ENCODE measurements around the gene NDUFB11. TPM values are rescaled to one million over a fixed set of nuclear protein-coding genes. Genes with fewer than 3 reads are reported as not detected.

NDUFB11 gene
- total RNA-seq, 2 experiments from 2014 or later: 50.1 to 53.2 TPM

GRCh38 chrX:47189906-47190305 is 45.4 kb upstream of the NDUFB11 start:
- Mint-ChIP-seq H3K9me3 (no peaks in the 10 kb centered on the region), H3K4me1 (ENCODE audit: low read depth) (peaks cover 39% of the 10 kb centered on the region), H3K36me3 (ENCODE audit: low read depth) (peaks cover 23% of the 10 kb centered on the region), H3K27me3 (no peaks in the 10 kb centered on the region), H3K4me3 (no peak overlapping the region), H3K27ac (no peak overlapping the region)
- H3K36me3 ChIP-seq (ENCODE audit: insufficient read depth, low read length): peaks cover 13% of the 10 kb centered on the region
- H3K9me3 ChIP-seq (ENCODE audit: control insufficient read depth in 1 of 2, insufficient read depth in 1 of 2, low read length in 2 of 2): no peaks in the 10 kb centered on the region
- no peaks in the 10 kb centered on the region for H3K27me3 ChIP-seq (ENCODE audit: control insufficient read depth in 1 of 2, insufficient read depth in 2 of 2, low read length in 2 of 2)
- ATAC-seq (ENCODE audit: poor library complexity) (no peak), DNase-seq (no peak)
- H3K27ac ChIP-seq (ENCODE audit: low read depth in 1 of 2, low read length in 2 of 2): no peak overlapping the region
- TF ChIP-seq, protein P1, sequence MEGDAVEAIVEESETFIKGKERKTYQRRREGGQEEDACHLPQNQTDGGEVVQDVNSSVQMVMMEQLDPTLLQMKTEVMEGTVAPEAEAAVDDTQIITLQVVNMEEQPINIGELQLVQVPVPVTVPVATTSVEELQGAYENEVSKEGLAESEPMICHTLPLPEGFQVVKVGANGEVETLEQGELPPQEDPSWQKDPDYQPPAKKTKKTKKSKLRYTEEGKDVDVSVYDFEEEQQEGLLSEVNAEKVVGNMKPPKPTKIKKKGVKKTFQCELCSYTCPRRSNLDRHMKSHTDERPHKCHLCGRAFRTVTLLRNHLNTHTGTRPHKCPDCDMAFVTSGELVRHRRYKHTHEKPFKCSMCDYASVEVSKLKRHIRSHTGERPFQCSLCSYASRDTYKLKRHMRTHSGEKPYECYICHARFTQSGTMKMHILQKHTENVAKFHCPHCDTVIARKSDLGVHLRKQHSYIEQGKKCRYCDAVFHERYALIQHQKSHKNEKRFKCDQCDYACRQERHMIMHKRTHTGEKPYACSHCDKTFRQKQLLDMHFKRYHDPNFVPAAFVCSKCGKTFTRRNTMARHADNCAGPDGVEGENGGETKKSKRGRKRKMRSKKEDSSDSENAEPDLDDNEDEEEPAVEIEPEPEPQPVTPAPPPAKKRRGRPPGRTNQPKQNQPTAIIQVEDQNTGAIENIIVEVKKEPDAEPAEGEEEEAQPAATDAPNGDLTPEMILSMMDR (IDR thresholded peaks at IDR 0.05): no peak
- intact Hi-C loops (cut with DNase I, micrococcal nuclease): loop anchor here (1.0 to 10.0 kb wide), 6 partner anchors 43 to 835 kb away; partner anchors contain the start of genes RBM10 (in 1 of the 2) and ZNF41 (in 1 of the 2)
- CTCF ChIA-PET: interaction anchor here (1.2 to 3.9 kb wide), 3 partner anchors 45 to 194 kb away, joined by 3 to 12 read pairs (median 7); partner anchors contain the start of genes NDUFB11 and RBM10
- POLR2A ChIA-PET: interaction anchor here (2.1 to 2.4 kb wide), 2 partner anchors 28 to 334 kb away, joined by 9 to 22 read pairs; partner anchors contain the start of gene CDK16
- no peak overlapping the region for H3K4me3 ChIP-seq (ENCODE audit: low read length)
- peaks cover 36% of the 10 kb centered on the region for H3K4me1 ChIP-seq (ENCODE audit: insufficient read depth, low read length)

DNA sequence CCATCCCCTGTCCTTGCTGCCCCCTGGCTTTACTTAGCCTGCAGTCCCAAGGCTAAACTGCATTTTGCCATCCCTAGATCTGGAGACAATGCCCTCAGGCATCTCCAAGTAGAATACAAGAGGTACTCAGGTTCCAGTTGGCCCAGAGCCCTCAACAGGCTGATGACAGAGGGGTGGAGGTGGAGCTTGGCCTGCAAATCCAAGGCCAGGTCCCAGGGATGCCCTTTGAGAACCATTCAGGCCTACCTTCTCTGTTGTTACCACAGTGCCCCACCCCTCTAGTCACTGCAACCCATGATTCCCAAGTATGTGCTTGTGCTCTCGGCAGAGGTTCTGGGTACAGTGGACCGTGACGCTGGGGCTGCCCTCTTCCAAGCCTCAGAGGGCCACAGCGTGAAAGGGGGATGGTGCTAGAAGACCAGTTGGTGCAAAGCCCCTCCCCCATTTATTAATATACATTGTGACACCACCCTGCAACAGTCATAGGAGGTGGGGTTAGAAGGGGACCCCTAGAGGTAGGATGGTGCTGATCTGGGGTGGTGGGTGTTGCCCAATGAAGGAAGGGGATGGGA is 42.7 kb upstream of the NDUFB11 start:
- intact Hi-C loops (cut with DNase I, micrococcal nuclease): no loop called here
- no peak for DNase-seq
- ChIA-PET CTCF (interaction anchor here (0.6 to 3.9 kb wide), 2 partner anchors 20 to 197 kb away, joined by 3 to 12 read pairs; no protein-coding TSS in a partner anchor), POLR2A (no interaction called here)
- H3K4me1 ChIP-seq (ENCODE audit: insufficient read depth, low read length): peaks cover 18% of the 10 kb centered on the region
- no peaks in the 10 kb centered on the region for H3K27me3 ChIP-seq (ENCODE audit: control insufficient read depth in 1 of 2, insufficient read depth in 2 of 2, low read length in 2 of 2)
- no peak overlapping the region for H3K27ac Mint-ChIP-seq
- H3K4me1 Mint-ChIP-seq (ENCODE audit: low read depth): peaks cover 20% of the 10 kb centered on the region
- H3K27ac ChIP-seq (ENCODE audit: low read depth in 1 of 2, low read length in 2 of 2): no peak overlapping the region
- no peak for ATAC-seq (ENCODE audit: poor library complexity)
- H3K4me3 ChIP-seq (ENCODE audit: low read length): no peak overlapping the region
- H3K36me3 Mint-ChIP-seq (ENCODE audit: low read depth): peaks cover 25% of the 10 kb centered on the region
- H3K9me3 ChIP-seq (ENCODE audit: control insufficient read depth in 1 of 2, insufficient read depth in 1 of 2, low read length in 2 of 2): no peaks in the 10 kb centered on the region
- H3K4me3 Mint-ChIP-seq: no peak overlapping the region
- TF ChIP-seq, protein P1 (IDR thresholded peaks at IDR 0.05): no peak
- H3K36me3 ChIP-seq (ENCODE audit: insufficient read depth, low read length): peaks cover 25% of the 10 kb centered on the region
- H3K27me3 Mint-ChIP-seq: no peaks in the 10 kb centered on the region
- H3K9me3 Mint-ChIP-seq: no peaks in the 10 kb centered on the region

GRCh38 chrX:47186096-47186740 is 41.7 kb upstream of the NDUFB11 start:
- CTCF ChIA-PET: no interaction called here
- Histone ChIP-seq H3K4me3 (ENCODE audit: low read length) (no peak overlapping the region), H3K36me3 (ENCODE audit: insufficient read depth, low read length) (peaks cover 34% of the 10 kb centered on the region), H3K9me3 (ENCODE audit: control insufficient read depth in 1 of 2, insufficient read depth in 1 of 2, low read length in 2 of 2) (no peaks in the 10 kb centered on the region), H3K27me3 (ENCODE audit: control insufficient read depth in 1 of 2, insufficient read depth in 2 of 2, low read length in 2 of 2) (no peaks in the 10 kb centered on the region), H3K27ac (ENCODE audit: low read depth in 1 of 2, low read length in 2 of 2) (no peak overlapping the region), H3K4me1 (ENCODE audit: insufficient read depth, low read length) (peaks cover 8% of the 10 kb centered on the region)
- H3K4me3 Mint-ChIP-seq: no peak overlapping the region
- ATAC-seq (ENCODE audit: poor library complexity): no peak
- intact Hi-C loops (cut with DNase I, micrococcal nuclease): no loop called here
- H3K36me3 Mint-ChIP-seq (ENCODE audit: low read depth): peaks cover 33% of the 10 kb centered on the region
- POLR2A ChIA-PET: no interaction called here
- H3K27me3 Mint-ChIP-seq: no peaks in the 10 kb centered on the region
- H3K9me3 Mint-ChIP-seq: no peaks in the 10 kb centered on the region
- no peak for DNase-seq
- TF ChIP-seq, protein P1 (IDR thresholded peaks at IDR 0.05): no peak
- no peak overlapping the region for H3K27ac Mint-ChIP-seq
- peaks cover 10% of the 10 kb centered on the region for H3K4me1 Mint-ChIP-seq (ENCODE audit: low read depth)
